Hematopoietic multipotent progenitor cell treated with erythropoietin and hydrocortisone succinate and interleukin-3 and kit ligand, for 4 days (in vitro differentiated cells): ENCODE data around the gene IKZF2.
A peak's percentile ranks its signal among the peaks of the same experiment; 100 is the strongest.

ENCODE experiments used
- DNase-seq: peaks from one replicate; pipeline ENCODE4 v3.0.0-alpha.2; 2015

Gene IKZF2

GRCh38 chr2:213098612-213099011, 52.8 kb downstream of the IKZF2 start:
- no peak for DNase-seq

- DNase-seq, result no peak
Measured at GRCh38 chr2:213091765-213092164, 59.6 kb downstream of the IKZF2 start.

- DNase-seq, result no peak
Measured at GRCh38 chr2:213090772-213091171, 60.6 kb downstream of the IKZF2 start.

GRCh38 chr2:213089438-213089837, 62.0 kb downstream of the IKZF2 start:
- DNase-seq, result no peak

- DNase-seq, result no peak
Measured at GRCh38 chr2:213087040-213087439, 64.4 kb downstream of the IKZF2 start.

GRCh38 chr2:213086571-213086970, 64.8 kb downstream of the IKZF2 start:
- no peak for DNase-seq

GRCh38 chr2:213086050-213086449, 65.4 kb downstream of the IKZF2 start:
- no peak for DNase-seq

DNA sequence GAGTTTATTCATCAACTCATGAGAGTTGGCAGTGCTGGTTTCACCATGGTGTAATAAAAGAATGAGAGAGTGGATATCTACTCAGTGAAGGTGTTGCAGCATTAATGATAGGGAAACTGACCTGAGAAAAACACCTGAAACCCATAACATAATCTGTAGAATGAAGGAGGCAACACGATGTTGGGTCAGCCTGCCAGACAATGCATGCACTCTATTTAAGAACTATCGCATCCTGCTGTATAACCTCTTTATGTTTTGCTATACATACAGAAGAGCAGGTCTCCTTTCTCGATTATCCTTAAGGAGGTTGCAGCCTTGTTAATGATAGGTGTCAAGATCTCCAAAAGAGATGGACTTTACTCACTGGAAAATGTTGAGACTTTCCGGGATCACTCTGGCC, 65.9 kb downstream of the IKZF2 start:
- no peak for DNase-seq

DNA sequence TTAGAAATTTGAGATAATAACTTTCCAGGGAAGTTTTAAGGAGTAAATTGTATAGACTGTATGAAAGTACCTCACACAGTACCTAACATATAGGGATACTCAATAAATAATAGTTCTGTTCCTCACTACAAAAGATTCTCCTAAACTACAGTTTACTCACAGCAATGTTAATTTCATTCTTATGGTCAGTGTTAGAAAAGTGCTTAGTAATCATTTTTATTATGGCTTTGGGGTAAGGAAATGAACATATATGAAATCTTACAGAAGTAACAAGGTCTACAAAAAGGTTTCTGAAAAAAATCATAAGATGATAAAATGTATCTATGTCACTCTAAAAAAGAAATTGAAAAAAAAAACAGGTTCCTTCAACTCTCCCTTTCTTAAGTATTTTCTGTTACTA, 67.2 kb downstream of the IKZF2 start:
- no peak for DNase-seq

GRCh38 chr2:213080969-213081617, 70.3 kb downstream of the IKZF2 start:
- DNase-seq, result no peak

DNA sequence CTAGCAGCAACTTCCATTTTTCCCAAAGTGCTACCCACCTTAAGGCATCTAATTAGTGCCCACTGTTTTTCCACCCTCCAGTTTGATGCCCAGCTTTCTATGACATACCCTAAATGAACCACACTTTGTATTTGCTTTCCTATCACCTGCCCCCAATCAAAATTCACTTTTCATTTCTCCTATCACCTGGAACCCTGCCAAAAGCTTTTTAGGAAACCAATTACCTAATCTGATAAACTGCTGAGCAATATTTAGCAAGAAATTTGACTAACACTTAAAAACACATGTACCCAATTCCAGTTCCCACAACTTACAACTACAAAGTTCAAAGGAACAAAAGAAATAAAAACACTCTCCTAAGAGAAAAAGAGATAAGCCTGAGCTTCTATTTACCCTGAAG, 71.7 kb downstream of the IKZF2 start:
- peak; percentile 59 for DNase-seq

DNA sequence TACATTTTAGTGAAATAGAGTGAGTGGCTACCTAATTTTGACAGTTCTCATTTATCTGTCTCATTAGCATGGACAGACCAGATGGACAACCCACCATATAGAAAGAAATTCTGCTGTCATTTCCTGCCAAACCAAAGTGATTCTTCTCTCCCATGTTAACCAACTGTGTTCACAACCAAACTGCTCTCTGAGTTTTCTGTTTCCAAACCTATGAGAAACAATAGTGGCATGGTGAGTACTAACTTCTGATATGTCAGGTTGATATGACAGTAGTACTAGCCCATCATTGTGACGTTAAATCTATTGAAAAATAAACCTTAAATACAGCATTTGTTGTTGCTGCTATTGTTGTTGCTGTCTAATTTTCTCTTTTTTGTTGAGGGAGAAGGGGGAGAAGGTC, 72.7 kb downstream of the IKZF2 start:
- no peak for DNase-seq

DNA sequence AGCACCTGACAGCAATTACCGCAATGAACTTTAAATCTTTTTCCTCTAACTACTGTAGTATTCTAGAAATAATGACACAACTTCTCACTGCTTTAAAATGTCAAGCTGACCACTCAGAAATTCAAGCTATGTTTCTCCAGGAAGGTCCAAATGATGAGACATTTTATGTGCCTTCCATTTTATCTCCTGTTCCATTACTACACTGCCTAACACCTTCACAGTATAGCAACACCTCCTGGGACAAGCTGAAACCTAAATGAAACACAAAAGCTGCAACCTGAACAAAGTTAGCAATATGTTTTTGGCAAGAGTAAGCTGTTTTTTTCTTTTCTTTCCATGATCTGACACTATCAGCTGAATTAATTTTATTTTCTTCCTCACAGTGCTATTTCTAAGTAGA, 81.9 kb downstream of the IKZF2 start:
- DNase-seq, result no peak

- DNase-seq, result peak; percentile 75
Measured at GRCh38 chr2:213068676-213069359, 82.6 kb downstream of the IKZF2 start.

DNA sequence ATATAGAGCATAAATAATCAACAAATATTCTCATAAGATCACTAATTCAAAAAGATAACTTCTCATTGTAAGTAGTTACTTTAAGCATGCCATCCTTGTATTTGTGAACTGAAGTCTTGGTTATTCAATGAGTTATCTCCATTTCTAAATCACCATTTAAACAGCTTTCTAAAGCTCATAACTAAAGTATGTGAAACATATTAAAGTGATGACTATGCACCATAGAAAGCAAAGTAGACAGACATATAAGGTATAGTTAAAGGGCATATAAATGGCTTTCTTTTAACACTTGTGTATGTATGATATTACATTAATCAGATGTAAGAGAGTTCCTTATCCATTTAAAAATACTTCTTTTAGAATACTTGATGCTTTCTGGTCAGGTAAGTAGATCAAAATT, 83.5 kb downstream of the IKZF2 start:
- no peak for DNase-seq

DNA sequence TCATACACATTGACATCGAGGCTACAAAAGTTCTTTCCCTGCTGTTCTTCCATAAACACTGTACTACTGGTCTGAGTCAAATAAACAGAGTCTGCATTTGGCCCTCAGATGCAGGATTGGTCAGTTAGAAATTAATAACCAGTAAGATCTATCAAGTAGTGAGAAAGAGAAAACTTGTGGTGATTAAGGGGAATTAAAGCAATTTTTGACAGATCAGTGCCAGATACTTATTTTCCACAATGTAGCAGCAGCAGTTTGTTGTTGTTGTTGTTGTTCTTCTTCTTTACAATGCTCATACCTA, 85.0 kb downstream of the IKZF2 start:
- no peak for DNase-seq

- DNase-seq, result peak; percentile 75
Measured at GRCh38 chr2:213065583-213066442, 85.6 kb downstream of the IKZF2 start.

DNA sequence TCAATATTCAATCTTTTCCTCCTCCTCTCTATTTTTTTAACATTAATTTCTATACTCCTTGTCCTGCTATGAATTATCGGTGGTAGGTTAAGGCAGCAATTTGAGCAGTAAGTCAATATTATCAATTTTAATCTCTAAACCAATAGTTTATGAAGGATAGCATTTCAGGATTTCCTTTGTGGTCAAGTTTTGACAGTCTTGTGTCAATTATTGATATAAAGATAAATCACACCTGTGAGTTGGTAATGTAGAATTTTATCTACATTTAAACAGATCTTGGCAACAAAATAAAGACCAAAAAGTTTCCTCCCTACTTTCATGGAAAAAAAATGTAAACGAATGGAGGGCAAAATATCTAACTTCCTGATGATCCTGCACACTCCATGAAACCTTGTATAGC, 87.3 kb downstream of the IKZF2 start:
- no peak for DNase-seq

DNA sequence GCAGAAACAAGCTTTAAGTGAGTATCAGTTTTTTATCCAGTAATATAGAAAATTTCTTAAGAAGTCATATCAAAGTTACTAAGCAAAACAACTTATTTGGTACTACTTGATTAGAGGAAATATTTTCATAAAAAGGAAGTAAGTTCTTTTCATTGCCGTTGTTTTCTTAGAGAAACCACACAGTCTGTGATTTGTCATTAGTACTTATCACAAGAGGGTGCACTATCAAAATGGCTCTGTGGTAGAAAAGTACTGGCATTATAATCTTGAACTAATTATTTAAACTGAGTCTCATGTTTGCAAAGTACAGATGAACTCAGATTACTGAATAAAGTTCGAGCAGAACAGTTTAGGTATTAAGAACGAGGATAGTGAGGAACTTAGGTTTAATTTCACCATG, 93.4 kb downstream of the IKZF2 start:
- peak; percentile 36 for DNase-seq

DNA sequence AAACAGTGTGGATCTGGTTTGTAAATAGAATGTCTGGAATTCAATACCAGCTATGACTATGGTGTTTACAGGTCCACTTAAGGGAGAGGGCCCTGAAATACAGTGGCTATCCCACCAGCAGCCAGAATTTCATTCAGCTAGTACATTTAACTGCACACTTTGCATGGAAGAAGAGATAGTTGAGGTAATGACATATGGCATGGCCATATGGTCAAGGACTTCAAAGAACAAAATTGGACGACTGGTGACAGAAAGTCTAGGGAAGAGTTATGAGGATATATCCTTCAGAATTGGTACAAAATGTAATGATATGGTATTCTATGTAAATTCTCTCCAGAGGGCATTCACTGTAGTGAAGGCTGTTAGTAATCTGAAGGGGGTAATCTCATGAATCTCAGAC, 105.0 kb downstream of the IKZF2 start:
- no peak for DNase-seq

DNA sequence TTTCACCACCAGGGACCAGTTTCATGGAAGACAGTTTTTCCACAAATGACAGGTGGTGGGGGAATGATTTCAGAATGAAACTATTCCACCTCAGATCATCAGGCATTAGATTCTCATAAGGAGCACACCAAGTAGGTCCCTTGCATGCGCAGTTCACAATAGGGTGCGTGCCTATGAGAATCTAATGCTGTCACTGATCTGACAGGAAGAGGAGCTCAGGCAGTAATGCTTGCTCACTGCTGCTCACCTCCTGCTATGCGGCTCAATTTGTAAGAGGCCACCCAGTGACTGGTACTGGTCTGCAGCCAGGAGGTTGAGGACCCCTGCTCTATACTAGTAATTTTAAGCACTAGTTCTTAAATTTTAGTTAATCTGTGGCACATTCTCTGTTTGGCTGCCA, 107.8 kb downstream of the IKZF2 start:
- no peak for DNase-seq

GRCh38 chr2:213042262-213042661, 109.2 kb downstream of the IKZF2 start:
- DNase-seq, result no peak

- no peak for DNase-seq
Measured at GRCh38 chr2:213036836-213037235, 114.6 kb downstream of the IKZF2 start.

DNA sequence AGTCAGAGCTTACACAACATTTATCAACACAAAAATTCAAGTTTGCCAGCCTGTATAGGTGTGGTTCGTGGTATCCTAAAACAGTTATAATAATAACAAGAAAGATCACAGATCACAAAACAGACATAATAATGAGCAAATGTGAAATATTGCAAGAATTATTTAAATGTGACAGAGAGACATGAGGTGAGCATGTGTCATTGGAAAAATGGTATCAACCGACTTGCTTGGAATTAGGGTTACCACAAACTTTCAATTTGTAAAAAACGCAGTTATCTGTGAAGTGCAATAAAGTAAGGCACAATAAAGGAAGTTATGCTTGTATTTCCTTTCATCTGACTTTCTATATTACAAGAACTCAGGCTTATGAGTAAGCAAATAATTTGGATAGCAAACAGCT, 116.8 kb downstream of the IKZF2 start:
- DNase-seq, result peak; percentile 51
